ENCODE data around the gene RAN. TPM values are rescaled to one million over a fixed set of nuclear protein-coding genes. Genes with fewer than 3 reads are reported as not detected.
"Not testable (repeated sequence)": the region's sequence is repeated elsewhere in the genome, so short reads cannot be mapped to it uniquely, and the experiment has no call there.

Gene RAN
- polyA plus RNA-seq, 1 donor from 2014 or later: 559 TPM

- Mint-ChIP-seq H3K27ac (no peak overlapping the region), H3K27me3 (peaks cover 4% of the 10 kb centered on the region), H3K4me1 (no peaks in the 10 kb centered on the region), H3K36me3 (no peaks in the 10 kb centered on the region), H3K4me3 (no peak overlapping the region), H3K9me3 (peaks cover 0 to 5% (median 0%) of the 10 kb centered on the region in 3 donors)
These were observed 8.6 kb upstream of the RAN start for GRCh38 chr12:130863298-130863697.

GRCh38 chr12:130868412-130868811 is 3.5 kb upstream of the RAN start:
- peak overlapping the region in 1 of 4 donors; percentile 33 for H3K4me3 Mint-ChIP-seq

GRCh38 chr12:130870442-130871285 is 1.2 kb upstream of the RAN start:
- peaks cover 21 to 29% (median 25%) of the 10 kb centered on the region in 3 donors for H3K4me1 Mint-ChIP-seq
- H3K27ac Mint-ChIP-seq: peak overlapping the region; percentile 92 to 97 (median 97)
- no peaks in the 10 kb centered on the region for H3K27me3 Mint-ChIP-seq
- peak overlapping the region; percentile 86 to 96 (median 92) for H3K4me3 Mint-ChIP-seq
- no peaks in the 10 kb centered on the region for H3K9me3 Mint-ChIP-seq
- H3K36me3 Mint-ChIP-seq: peaks cover under 1% of the 10 kb centered on the region

More at GRCh38 chr12:130868412-130868811, 3.5 kb upstream of the RAN start:
- H3K27me3 Mint-ChIP-seq: no peaks in the 10 kb centered on the region
- no peaks in the 10 kb centered on the region for H3K36me3 Mint-ChIP-seq
- H3K27ac Mint-ChIP-seq: peak overlapping the region in 1 of 3 donors; percentile 85
- peaks cover 11 to 14% (median 13%) of the 10 kb centered on the region in 3 donors for H3K4me1 Mint-ChIP-seq
- no peaks in the 10 kb centered on the region for H3K9me3 Mint-ChIP-seq

- Mint-ChIP-seq H3K27ac (peak overlapping the region; percentile 31 to 97 (median 93)), H3K36me3 (peaks cover 3% of the 10 kb centered on the region), H3K4me3 (peak overlapping the region; percentile 92 to 93 (median 92)), H3K27me3 (no peaks in the 10 kb centered on the region), H3K4me1 (peaks cover 24 to 34% (median 34%) of the 10 kb centered on the region in 3 donors), H3K9me3 (no peaks in the 10 kb centered on the region)
These were observed 572 bp downstream of the RAN start for GRCh38 chr12:130872179-130873096.

- Mint-ChIP-seq H3K36me3 (peaks cover 4% of the 10 kb centered on the region), H3K27me3 (no peaks in the 10 kb centered on the region), H3K27ac (peak overlapping the region in 2 of 3 donors; percentile 81 to 93), H3K9me3 (no peaks in the 10 kb centered on the region), H3K4me1 (peaks cover 29 to 40% (median 38%) of the 10 kb centered on the region in 3 donors), H3K4me3 (peak overlapping the region; percentile 82 to 93 (median 92))
These were observed 1.4 kb downstream of the RAN start for GRCh38 chr12:130873106-130873795.

GRCh38 chr12:130873825-130874224 is 2.0 kb downstream of the RAN start:
- H3K36me3 Mint-ChIP-seq: peaks cover 4% of the 10 kb centered on the region
- H3K4me3 Mint-ChIP-seq: peak overlapping the region; percentile 82 to 93 (median 92)
- peaks cover 29 to 45% (median 43%) of the 10 kb centered on the region in 3 donors for H3K4me1 Mint-ChIP-seq

GRCh38 chr12:130874696-130875095 is 2.8 kb downstream of the RAN start:
- Mint-ChIP-seq H3K9me3 (no peaks in the 10 kb centered on the region), H3K27me3 (peaks cover 2% of the 10 kb centered on the region), H3K4me3 (peak overlapping the region in 2 of 4 donors; percentile 58 to 82), H3K36me3 (peaks cover 4% of the 10 kb centered on the region), H3K27ac (peak overlapping the region in 2 of 3 donors; percentile 23 to 81), H3K4me1 (peaks cover 35 to 52% (median 50%) of the 10 kb centered on the region in 3 donors)

More at GRCh38 chr12:130873825-130874224, 2.0 kb downstream of the RAN start:
- H3K9me3 Mint-ChIP-seq: no peaks in the 10 kb centered on the region
- H3K27me3 Mint-ChIP-seq: no peaks in the 10 kb centered on the region
- H3K27ac Mint-ChIP-seq: peak overlapping the region in 2 of 3 donors; percentile 63 to 81

GRCh38 chr12:130875193-130875592 is 3.3 kb downstream of the RAN start:
- no peak overlapping the region for H3K27ac Mint-ChIP-seq
- H3K9me3 Mint-ChIP-seq: no peaks in the 10 kb centered on the region
- H3K27me3 Mint-ChIP-seq: peaks cover 2% of the 10 kb centered on the region
- peak overlapping the region in 2 of 4 donors; percentile 58 to 65 for H3K4me3 Mint-ChIP-seq
- peaks cover 35 to 54% (median 54%) of the 10 kb centered on the region in 3 donors for H3K4me1 Mint-ChIP-seq
- H3K36me3 Mint-ChIP-seq: peaks cover 4% of the 10 kb centered on the region

- not testable (repeated sequence) for H3K27ac Mint-ChIP-seq, H3K36me3 Mint-ChIP-seq, H3K27me3 Mint-ChIP-seq, H3K9me3 Mint-ChIP-seq
- Mint-ChIP-seq H3K4me3 (peak overlapping the region in 2 of 4 donors; percentile 6 to 65), H3K4me1 (peaks cover 33 to 57% (median 56%) of the 10 kb centered on the region in 3 donors)
These were observed 3.8 kb downstream of the RAN start for GRCh38 chr12:130875708-130876107.

- Mint-ChIP-seq H3K4me1 (peaks cover 29 to 59% (median 59%) of the 10 kb centered on the region in 3 donors), H3K27me3 (peaks cover 2% of the 10 kb centered on the region), H3K36me3 (peaks cover 4% of the 10 kb centered on the region), H3K27ac (peak overlapping the region in 1 of 3 donors; percentile 14), H3K9me3 (no peaks in the 10 kb centered on the region), H3K4me3 (peak overlapping the region in 1 of 4 donors; percentile 65)
These were observed 4.4 kb downstream of the RAN start for GRCh38 chr12:130876297-130876696.

- peaks cover 2% of the 10 kb centered on the region for H3K27me3 Mint-ChIP-seq
- peak overlapping the region in 2 of 4 donors; percentile 60 to 65 for H3K4me3 Mint-ChIP-seq
- peaks cover 29 to 61% (median 60%) of the 10 kb centered on the region in 3 donors for H3K4me1 Mint-ChIP-seq
- H3K9me3 Mint-ChIP-seq: no peaks in the 10 kb centered on the region
- H3K27ac Mint-ChIP-seq: peak overlapping the region in 2 of 3 donors; percentile 14 to 56
- H3K36me3 Mint-ChIP-seq: peaks cover 5% of the 10 kb centered on the region
These were observed 4.9 kb downstream of the RAN start for GRCh38 chr12:130876758-130877157.

GRCh38 chr12:130877333-130877732 is 5.5 kb downstream of the RAN start:
- H3K27ac Mint-ChIP-seq: peak overlapping the region in 1 of 3 donors; percentile 56
- peaks cover 29 to 61% (median 60%) of the 10 kb centered on the region in 3 donors for H3K4me1 Mint-ChIP-seq
- no peaks in the 10 kb centered on the region for H3K9me3 Mint-ChIP-seq
- H3K36me3 Mint-ChIP-seq: peaks cover 5% of the 10 kb centered on the region
- H3K4me3 Mint-ChIP-seq: peak overlapping the region in 2 of 4 donors; percentile 53 to 65
- peaks cover 2% of the 10 kb centered on the region for H3K27me3 Mint-ChIP-seq

- H3K27me3 Mint-ChIP-seq: peaks cover 2% of the 10 kb centered on the region
- peak overlapping the region; percentile 87 to 99 (median 98) for H3K4me3 Mint-ChIP-seq
- H3K36me3 Mint-ChIP-seq: peaks cover 5% of the 10 kb centered on the region
- peak overlapping the region; percentile 60 to 99 (median 91) for H3K27ac Mint-ChIP-seq
- no peaks in the 10 kb centered on the region for H3K9me3 Mint-ChIP-seq
- H3K4me1 Mint-ChIP-seq: peaks cover 23 to 51% (median 50%) of the 10 kb centered on the region in 3 donors
These were observed 6.6 kb downstream of the RAN start for GRCh38 chr12:130878193-130879185.

Measured in IgD-negative memory B cell (primary cell).